Psoas muscle (tissue), 8 donors: Measurements from ENCODE around the gene NANS. TPM values are rescaled to one million over a fixed set of nuclear protein-coding genes. Genes with fewer than 3 reads are reported as not detected.

Experiments used
- ATAC-seq, 4 donors: fragments of 200-7000 bp; cut with Tn5 transposase; one replicate each; pipeline ENCODE4 v1.9.1; 2020; ENCODE audit warnings: moderate library complexity in 3 of 4, mild to moderate bottlenecking in 2 of 4
- DNase-seq, 2 donors: peaks; one replicate each; pipeline ENCODE4 v3.0.0-alpha.2; 2020
- H3K27ac ChIP-seq: fragments of 200-600 bp; one replicate; pipeline ENCODE4 v1.8.0; 2022
- H3K27me3 ChIP-seq, 3 donors: fragments of 200-600 bp in 1 of 3; one replicate each; pipeline versions ENCODE4 v1.6.1 to v1.8.0; 2013 to 2022; ENCODE audit warnings: low read length in 2 of 3, mild to moderate bottlenecking in 2 of 3, moderate library complexity in 1 of 3; ENCODE audit not compliant: insufficient read depth in 3 of 3
- H3K36me3 ChIP-seq, 2 donors: fragments of 200-600 bp in 1 of 2; one replicate each; pipeline versions ENCODE4 v1.6.1 to v1.8.0; 2013 to 2022; ENCODE audit warnings: low read depth in 1 of 2, mild to moderate bottlenecking in 1 of 2, moderate library complexity in 1 of 2; ENCODE audit not compliant: insufficient read depth in 1 of 2
- H3K4me1 ChIP-seq: fragments of 200-600 bp; one replicate; pipeline ENCODE4 v1.8.0; 2022
- H3K4me3 ChIP-seq: fragments of 200-600 bp; one replicate; pipeline ENCODE4 v1.8.0; 2022; ENCODE audit warnings: mild to moderate bottlenecking
- H3K9me3 ChIP-seq: fragments of 200-600 bp; one replicate; pipeline ENCODE4 v1.8.0; 2022
- CTCF ChIP-seq: fragments of 200-600 bp; IDR thresholded peaks from one replicate; pipeline ENCODE4 v1.8.0; 2022; ENCODE audit warnings: antibody characterized with exemption
- WGBS, 3 donors: extraction: QIAGEN DNeasy Blood & Tissue Kit; methylation state at CpG; one replicate each; pipeline versions ENCODE4 v1.1.6 to v1.1.7; 2013; 5-methylcytosine and 5-hydroxymethylcytosine counted together
- intact Hi-C, 2 donors: fragments of 100-400 bp; cut with DNase I; formaldehyde crosslinking; loops; one replicate each; pipeline versions ENCODE4 v1.11.0 to v1.14.2; 2022
- polyA plus RNA-seq, 3 donors: library from polyadenylated mRNA; stranded (reverse); fragments of 200-250 nt; gene quantifications; one replicate each; pipeline ENCODE4 v1.2.3, GENCODE V29; 2013
- total RNA-seq, 4 donors: library from RNA; stranded (reverse); fragmentation: NEBNext Ultra II Directional in 2 of 4; extraction: Animal tissue kit (Norgen Biotek cat#: 25700) in 2 of 4; gene quantifications; one replicate each; pipeline versions ENCODE4 v1.2.1 to v1.2.4, GENCODE V29; 2021 to 2023
- donor health status: healthy with polysubstance abuse.
- donor health status: DM: no; HTN: no; CAD: no; lungs with moderate emphysema.
- donor health status: Bipolar disorder and iron deficiency.
- donor health status: healthy.
- donor health status: DM: yes; HTN: yes; CAD: no.
- donor health status: DM: no; HTN: no; CAD: no.
- donor health status: DM: no; HTN: no; CAD: no.
- donor health status: DM: yes; HTN: yes; CAD: no.

The NANS gene
- total and polyA plus RNA-seq, 7 donors: 21.1 to 168 (median 33.2) TPM

GRCh38 chr9:98130576-98131228 is 74.2 kb downstream of the NANS start:
- Histone ChIP-seq H3K27me3 (no peaks in the 10 kb centered on the region), H3K4me1 (no peaks in the 10 kb centered on the region), H3K36me3 (no peaks in the 10 kb centered on the region), H3K27ac (no peak overlapping the region), H3K4me3 (no peak overlapping the region), H3K9me3 (no peaks in the 10 kb centered on the region)
- no peak for DNase-seq
- intact Hi-C loops: loop anchor here in 1 of 2 donors (10.0 kb wide), 1 partner anchor 56 kb away; no protein-coding TSS in a partner anchor
- ATAC-seq: no peak
- no peak for TF ChIP-seq CTCF
- 82 to 84% (median 83%) methylated on average over 13 of the region's 13 CpGs for WGBS, 3 donors

DNA sequence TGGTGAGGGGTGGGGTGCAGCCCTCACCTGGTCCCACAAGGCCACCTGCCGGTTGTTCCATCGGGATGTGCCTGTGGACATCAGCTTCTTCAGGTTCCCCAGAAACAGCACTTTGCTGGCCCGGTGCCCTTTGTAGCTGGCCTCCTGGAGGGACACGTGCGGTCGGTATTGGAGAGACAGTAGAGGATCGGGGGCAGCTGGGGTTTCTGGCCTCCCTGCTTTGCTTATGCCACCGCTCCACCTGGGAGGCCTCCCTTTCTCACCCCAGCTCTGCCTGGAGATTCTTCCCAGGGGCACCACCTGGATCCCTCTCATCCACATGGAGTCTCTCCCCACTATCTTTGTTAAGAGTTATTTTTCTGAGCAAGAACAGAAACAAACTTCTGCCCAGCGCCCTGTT is 75.6 kb downstream of the NANS start:
- DNase-seq (no peak), ATAC-seq (no peak)
- Histone ChIP-seq H3K9me3 (no peaks in the 10 kb centered on the region), H3K27me3 (no peaks in the 10 kb centered on the region), H3K36me3 (no peaks in the 10 kb centered on the region), H3K4me1 (no peaks in the 10 kb centered on the region), H3K4me3 (no peak overlapping the region), H3K27ac (no peak overlapping the region)
- 58 to 71% (median 68%) methylated on average over 9 of the region's 9 CpGs for WGBS, 3 donors
- intact Hi-C loops: loop anchor here in 1 of 2 donors (10.0 kb wide), 1 partner anchor 57 kb away; no protein-coding TSS in a partner anchor
- TF ChIP-seq CTCF: no peak

Other genes with a start within 250 kb of the NANS start
- not detected for gene FOXE1, start 203.5 kb upstream of the NANS start, total RNA-seq
- not detected for gene FOXE1, start 203.5 kb upstream of the NANS start, polyA plus RNA-seq
- gene TRMO, start 134.2 kb upstream of the NANS start, total RNA-seq: 10 to 100 TPM in 2 of 4 donors, 1 to 10 TPM in 2; 7.0 to 11.7 (median 8.6) TPM
- gene TRMO, start 134.2 kb upstream of the NANS start, polyA plus RNA-seq: 10 to 100 TPM in 1 of 3 donors, 1 to 10 TPM in 2; 6.7 to 13.9 (median 9.2) TPM
- gene HEMGN, start 118.6 kb upstream of the NANS start, total RNA-seq: under 1 TPM in 1 of 4 donors, not detected in 3; 0.71 TPM
- gene HEMGN, start 118.6 kb upstream of the NANS start, polyA plus RNA-seq: not detected
- 10 to 100 TPM; 52.8 to 73.9 (median 66.5) TPM for gene ANP32B, start 73.4 kb upstream of the NANS start, total RNA-seq
- gene ANP32B, start 73.4 kb upstream of the NANS start, polyA plus RNA-seq: 100 to 1,000 TPM in 1 of 3 donors, 10 to 100 TPM in 2; 65.0 to 136 (median 74.2) TPM
- 1 to 10 TPM in 3 of 4 donors, under 1 TPM in 1; 0.79 to 2.5 (median 1.9) TPM for gene TRIM14, start 62.5 kb downstream of the NANS start, total RNA-seq
- gene TRIM14, start 62.5 kb downstream of the NANS start, polyA plus RNA-seq: under 1 TPM; 0.13 to 0.70 (median 0.38) TPM
- under 1 TPM; 0.10 to 0.30 (median 0.12) TPM for gene CORO2A, start 135.9 kb downstream of the NANS start, total RNA-seq
- under 1 TPM; 0.09 to 0.22 (median 0.11) TPM for gene CORO2A, start 135.9 kb downstream of the NANS start, polyA plus RNA-seq
- 1 to 10 TPM; 1.9 to 2.7 (median 2.4) TPM for gene TBC1D2, start 198.9 kb downstream of the NANS start, total RNA-seq
- gene TBC1D2, start 198.9 kb downstream of the NANS start, polyA plus RNA-seq: 1 to 10 TPM; 1.3 to 2.9 (median 1.4) TPM